ENCODE data around the gene PATE2. TPM values are rescaled to one million over a fixed set of nuclear protein-coding genes. Genes with fewer than 3 reads are reported as not detected.

PATE2 gene
- total RNA-seq, 3 donors from 2014 or later = 0.22 TPM; not detected in 2

DNA sequence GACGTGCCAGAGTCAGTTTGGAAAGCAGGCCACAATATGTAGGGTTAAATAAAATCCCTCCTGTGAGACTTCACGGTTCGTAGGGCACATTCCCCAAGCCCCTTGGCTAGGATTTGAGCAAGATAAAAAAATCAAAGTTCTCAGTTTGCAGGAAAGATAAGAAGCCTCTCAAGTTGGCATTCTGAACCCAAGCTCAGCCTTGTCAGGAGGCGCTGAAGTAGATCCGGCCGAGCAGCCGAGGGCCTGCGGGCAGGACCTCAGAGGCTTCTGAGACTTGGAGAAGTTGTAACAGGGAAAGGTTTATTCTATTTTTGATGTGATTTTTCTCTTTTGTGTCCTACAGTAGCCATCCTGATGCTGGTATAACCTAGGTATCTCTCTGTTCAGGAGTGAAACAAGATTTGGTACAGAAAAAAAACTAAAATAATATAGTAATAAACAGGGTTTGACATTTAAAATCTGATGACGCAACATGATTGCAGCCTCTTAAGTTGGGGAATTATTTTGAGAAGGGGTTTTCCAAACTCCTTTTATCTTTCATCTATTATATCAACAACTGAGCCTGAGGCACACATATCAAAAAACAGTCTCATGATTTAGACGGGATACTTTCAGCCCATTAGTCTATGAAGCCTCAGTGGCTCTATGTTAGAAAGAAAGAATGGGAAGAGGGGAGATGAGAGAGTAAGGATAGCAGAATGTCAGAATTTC, 10.1 kb downstream of the PATE2 start:
- ATAC-seq = no peak

DNA sequence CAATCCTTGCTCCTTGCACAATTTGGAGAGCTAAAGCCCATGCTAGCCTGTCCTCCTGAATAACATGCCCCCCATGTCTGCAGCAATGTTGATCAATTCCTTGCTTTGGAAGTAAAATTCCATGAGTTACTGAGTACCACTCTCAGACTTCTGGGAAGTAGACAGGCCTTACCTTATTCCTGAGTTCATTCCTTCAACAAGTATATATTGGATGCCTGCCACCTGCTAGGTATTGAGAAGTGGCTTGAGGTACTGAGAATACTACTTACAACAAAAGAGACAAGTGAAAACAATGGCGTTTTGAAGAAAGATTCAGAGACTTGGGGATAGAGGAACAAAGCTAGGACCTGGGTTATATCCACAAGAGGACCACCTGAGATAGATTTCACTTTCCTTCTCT, 12.4 kb downstream of the PATE2 start:
- TF ChIP-seq, protein P1, sequence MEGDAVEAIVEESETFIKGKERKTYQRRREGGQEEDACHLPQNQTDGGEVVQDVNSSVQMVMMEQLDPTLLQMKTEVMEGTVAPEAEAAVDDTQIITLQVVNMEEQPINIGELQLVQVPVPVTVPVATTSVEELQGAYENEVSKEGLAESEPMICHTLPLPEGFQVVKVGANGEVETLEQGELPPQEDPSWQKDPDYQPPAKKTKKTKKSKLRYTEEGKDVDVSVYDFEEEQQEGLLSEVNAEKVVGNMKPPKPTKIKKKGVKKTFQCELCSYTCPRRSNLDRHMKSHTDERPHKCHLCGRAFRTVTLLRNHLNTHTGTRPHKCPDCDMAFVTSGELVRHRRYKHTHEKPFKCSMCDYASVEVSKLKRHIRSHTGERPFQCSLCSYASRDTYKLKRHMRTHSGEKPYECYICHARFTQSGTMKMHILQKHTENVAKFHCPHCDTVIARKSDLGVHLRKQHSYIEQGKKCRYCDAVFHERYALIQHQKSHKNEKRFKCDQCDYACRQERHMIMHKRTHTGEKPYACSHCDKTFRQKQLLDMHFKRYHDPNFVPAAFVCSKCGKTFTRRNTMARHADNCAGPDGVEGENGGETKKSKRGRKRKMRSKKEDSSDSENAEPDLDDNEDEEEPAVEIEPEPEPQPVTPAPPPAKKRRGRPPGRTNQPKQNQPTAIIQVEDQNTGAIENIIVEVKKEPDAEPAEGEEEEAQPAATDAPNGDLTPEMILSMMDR (IDR thresholded peaks at IDR 0.05) = no peak
- no peaks in the 10 kb centered on the region for H3K9me3 ChIP-seq
- H3K4me3 ChIP-seq = no peak overlapping the region
- H3K4me1 ChIP-seq (ENCODE audit: low read depth) = no peaks in the 10 kb centered on the region
- intact Hi-C loops (cut with DNase I, micrococcal nuclease) = no loop called here
- DNase-seq = no peak
- ATAC-seq = no peak
- no peaks in the 10 kb centered on the region for H3K36me3 ChIP-seq (ENCODE audit: low read depth)

More for the DNA sequence above, 10.1 kb downstream of the PATE2 start:
- Histone ChIP-seq H3K36me3 (ENCODE audit: low read depth) (no peaks in the 10 kb centered on the region), H3K9me3 (no peaks in the 10 kb centered on the region), H3K4me1 (ENCODE audit: low read depth) (no peaks in the 10 kb centered on the region), H3K4me3 (no peak overlapping the region)
- intact Hi-C loops (cut with DNase I, micrococcal nuclease) = no loop called here
- TF ChIP-seq, protein P1 (IDR thresholded peaks at IDR 0.05) = no peak
- no peak for DNase-seq

DNA sequence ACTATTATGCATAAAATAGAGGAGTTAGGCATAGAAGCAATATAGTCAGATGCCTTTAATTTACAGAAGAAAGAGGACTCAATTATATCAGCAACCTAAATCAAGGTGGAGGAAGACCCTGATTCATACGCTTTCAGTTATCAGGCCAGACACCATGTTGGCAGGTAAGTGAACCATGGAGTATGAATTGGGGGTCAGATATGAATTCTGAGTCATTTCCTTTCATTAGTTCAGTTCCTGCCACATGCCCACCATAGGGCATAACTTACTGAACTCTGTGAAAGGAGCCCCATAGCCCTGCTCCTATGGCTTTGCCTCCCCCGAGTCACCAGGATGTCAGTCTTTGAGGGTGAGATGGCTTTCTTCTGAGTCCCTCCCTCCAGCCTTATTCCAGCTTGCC, 15.1 kb downstream of the PATE2 start:
- H3K4me3 ChIP-seq = no peak overlapping the region
- TF ChIP-seq, protein P1 (IDR thresholded peaks at IDR 0.05) = no peak
- ATAC-seq (no peak), DNase-seq (no peak)
- no peaks in the 10 kb centered on the region for H3K36me3 ChIP-seq (ENCODE audit: low read depth)
- no peaks in the 10 kb centered on the region for H3K9me3 ChIP-seq
- no peaks in the 10 kb centered on the region for H3K4me1 ChIP-seq (ENCODE audit: low read depth)
- intact Hi-C loops (cut with DNase I, micrococcal nuclease) = no loop called here

DNA sequence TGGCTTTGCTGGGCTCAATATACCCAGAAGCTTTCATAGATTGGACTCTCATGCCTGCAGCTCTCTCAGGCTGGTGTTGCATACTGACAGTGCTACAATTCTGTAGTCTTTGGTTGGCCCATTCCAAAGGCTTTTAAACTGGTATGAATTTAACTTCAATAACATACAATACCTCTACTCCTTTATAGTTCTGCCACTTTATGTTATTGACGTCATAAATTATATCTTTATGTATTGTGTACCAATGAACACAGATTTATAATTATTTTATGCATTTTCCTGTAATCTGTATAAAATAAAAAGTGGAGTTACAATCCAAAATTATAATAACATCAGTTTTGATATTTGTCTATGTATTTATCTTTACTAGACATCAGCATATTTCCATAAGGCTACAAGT, 16.2 kb downstream of the PATE2 start:
- intact Hi-C loops (cut with DNase I, micrococcal nuclease) = no loop called here
- H3K4me3 ChIP-seq = no peak overlapping the region
- ATAC-seq (no peak), DNase-seq (no peak)
- H3K4me1 ChIP-seq (ENCODE audit: low read depth) = no peaks in the 10 kb centered on the region
- no peaks in the 10 kb centered on the region for H3K9me3 ChIP-seq
- TF ChIP-seq, protein P1 (IDR thresholded peaks at IDR 0.05) = no peak
- H3K36me3 ChIP-seq (ENCODE audit: low read depth) = no peaks in the 10 kb centered on the region

DNA sequence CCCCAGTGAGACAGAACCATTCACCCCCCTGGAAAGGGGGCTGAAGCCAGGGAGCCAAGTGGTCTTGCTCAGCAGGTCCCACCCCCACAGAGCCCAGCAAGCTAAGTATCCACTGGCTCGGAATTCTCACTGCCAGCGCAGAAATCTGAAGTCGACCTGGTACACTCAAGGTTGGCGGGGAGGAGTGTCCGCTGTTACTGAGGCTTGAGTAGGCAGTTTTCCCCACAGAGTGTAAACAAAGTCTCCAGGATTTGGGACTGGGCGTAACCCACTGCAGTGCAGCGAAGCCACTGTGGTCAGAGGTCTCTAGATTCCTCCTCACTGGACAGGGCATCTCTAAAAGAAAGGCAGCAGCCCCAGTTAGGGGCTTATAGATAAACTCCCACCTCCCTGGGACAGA, 22.6 kb downstream of the PATE2 start:
- intact Hi-C loops (cut with DNase I, micrococcal nuclease) = no loop called here
- ATAC-seq = no peak
- no peaks in the 10 kb centered on the region for H3K4me1 ChIP-seq (ENCODE audit: low read depth)

More for the DNA sequence above, 22.6 kb downstream of the PATE2 start:
- Histone ChIP-seq H3K4me3 (no peak overlapping the region), H3K36me3 (ENCODE audit: low read depth) (no peaks in the 10 kb centered on the region), H3K9me3 (no peaks in the 10 kb centered on the region)
- TF ChIP-seq, protein P1 (IDR thresholded peaks at IDR 0.05) = no peak
- DNase-seq = no peak
